PC-3 (cell line): ENCODE data around the gene BTD. TPM values are rescaled to one million over a fixed set of nuclear protein-coding genes. Genes with fewer than 3 reads are reported as not detected.
"Not testable (repeated sequence)": the region's sequence is repeated elsewhere in the genome, so short reads cannot be mapped to it uniquely, and the experiment has no call there.

Experiments used
- ATAC-seq: fragments of 200-7000 bp; cut with Tn5 transposase; 2 replicates; pipeline ENCODE4 v1.9.1; 2020; ENCODE audit warnings: mild to moderate bottlenecking, moderate library complexity
- BruUV-seq: library from RNA; stranded (reverse); fragments of 400-500 nt; replicated peaks from 2 replicates; lab custom pipeline; 2021; lab: Mats Ljungman, UMichigan
- CTCF ChIA-PET: fragments of 300-600 bp; sonication (Branson Sonifier 250); formaldehyde crosslinking; loops from one replicate; lab custom pipeline; 2022; ENCODE audit warnings: antibody characterized with exemption; lab: Charles Lee
- POLR2A ChIA-PET: fragments of 300-600 bp; sonication (Branson Sonifier 250); formaldehyde crosslinking; loops from one replicate; lab custom pipeline; 2022; ENCODE audit warnings: antibody characterized with exemption; ENCODE audit not compliant: unreplicated experiment; lab: Charles Lee
- DNase-seq: peaks from one replicate; pipeline ENCODE4 v3.0.0-alpha.2; 2015
- H2AFZ ChIP-seq: fragments of 300-600 bp; sonication (generic); 2 replicates; pipeline ENCODE4 v1.6.0; 2016; ENCODE audit warnings: antibody characterized with exemption, low read length
- H3F3A ChIP-seq: fragments of 300-600 bp; sonication (generic); one replicate; pipeline ENCODE4 v1.6.0; 2017; ENCODE audit warnings: antibody characterized with exemption, low read length, control low read depth, mild to moderate bottlenecking; ENCODE audit not compliant: unreplicated experiment
- H3K27ac ChIP-seq: fragments of 300-600 bp; sonication (generic); 2 replicates; pipeline ENCODE4 v1.5.1; 2016; ENCODE audit warnings: mild to moderate bottlenecking, low read length
- H3K27me3 ChIP-seq: fragments of 300-600 bp; sonication (generic); 2 replicates; pipeline ENCODE4 v1.6.1; 2016; ENCODE audit warnings: low read length, mixed read lengths
- H3K36me3 ChIP-seq: fragments of 300-600 bp; sonication (generic); 2 replicates; pipeline ENCODE4 v1.6.1; 2016; ENCODE audit warnings: low read depth, mixed run types, low read length, mixed read lengths
- H3K4me1 ChIP-seq: fragments of 300-600 bp; sonication (generic); 2 replicates; pipeline ENCODE4 v1.5.1; 2016; ENCODE audit warnings: low read length; ENCODE audit not compliant: insufficient read depth
- H3K4me2 ChIP-seq: fragments of 300-600 bp; sonication (generic); 2 replicates; pipeline ENCODE4 v1.6.0; 2016; ENCODE audit warnings: low read length
- H3K4me3 ChIP-seq: fragments of 300-600 bp; sonication (generic); 2 replicates; pipeline ENCODE4 v1.5.1; 2016; ENCODE audit warnings: mild to moderate bottlenecking, low read length, mixed read lengths
- H3K79me2 ChIP-seq: fragments of 300-600 bp; sonication (generic); 2 replicates; pipeline ENCODE4 v1.6.1; 2017; ENCODE audit warnings: low read length, mixed read lengths
- H3K9ac ChIP-seq: fragments of 300-600 bp; sonication (generic); 2 replicates; pipeline ENCODE4 v1.6.0; 2016; ENCODE audit warnings: mild to moderate bottlenecking, low read length
- H3K9me2 ChIP-seq: fragments of 300-600 bp; sonication (generic); replicated peaks from 2 replicates; pipeline ENCODE4 v1.6.1; 2016; ENCODE audit warnings: mixed run types, low read length, mixed read lengths
- H3K9me3 ChIP-seq: fragments of 300-600 bp; sonication (generic); 2 replicates; pipeline ENCODE4 v1.6.1; 2016; ENCODE audit warnings: low read length, mixed read lengths
- H4K20me1 ChIP-seq: fragments of 300-600 bp; sonication (generic); 2 replicates; pipeline ENCODE4 v1.6.1; 2016; ENCODE audit warnings: low read length, mixed read lengths
- EZH2 ChIP-seq: fragments of 300-600 bp; sonication (generic); IDR thresholded peaks from one replicate; pipeline ENCODE4 v1.6.1; 2017; ENCODE audit warnings: antibody characterized with exemption, mild to moderate bottlenecking, low read length; ENCODE audit not compliant: unreplicated experiment
- EZH2phosphoT487 ChIP-seq: fragments of 300-600 bp; sonication (generic); IDR thresholded peaks from 2 replicates; pipeline ENCODE4 v1.6.1; 2018; ENCODE audit warnings: mild to moderate bottlenecking, antibody characterized with exemption, low read length, borderline replicate concordance
- intact Hi-C: fragments of 100-400 bp; cut with micrococcal nuclease; formaldehyde crosslinking; loops from 2 replicates; pipeline ENCODE4 v1.9.0; 2023
- total RNA-seq: library from RNA; depleted of rRNA; stranded (reverse); fragments of >200 nt; gene quantifications from 2 replicates; pipeline ENCODE4 v1.2.3, GENCODE V29; 2014
- TF ChIP-seq, protein P1 (sequence below): fragments of 300-600 bp; sonication (generic); conservative IDR thresholded peaks from 2 replicates; pipeline ENCODE4 v1.5.1; 2017; ENCODE audit warnings: antibody characterized with exemption, low read depth, mild to moderate bottlenecking, low read length

The BTD gene
- total RNA-seq, 1 experiment from 2014 or later = 11.7 TPM

DNA sequence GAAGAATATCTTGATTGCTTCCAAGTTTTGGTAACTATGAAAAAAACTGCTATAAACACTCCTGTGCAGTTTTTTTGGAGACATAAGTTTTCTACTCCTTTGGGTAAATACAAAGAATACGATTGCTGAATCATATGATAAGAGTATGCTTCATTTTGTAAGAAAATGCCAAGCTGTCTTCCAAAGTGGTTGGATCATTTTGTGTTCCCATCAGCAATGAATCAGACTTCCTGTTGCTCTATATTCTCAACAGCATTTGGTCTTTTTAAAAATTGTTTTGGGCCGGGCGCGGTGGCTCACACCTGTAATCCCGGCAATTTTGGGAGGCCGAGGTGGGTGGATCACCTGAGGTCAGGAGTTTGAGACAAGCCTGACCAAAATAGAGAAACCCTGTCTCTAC is 14.5 kb downstream of the BTD start:
- H3K9ac ChIP-seq = no peak overlapping the region
- intact Hi-C loops = no loop called here
- H3K4me3 ChIP-seq = no peak overlapping the region
- H4K20me1 ChIP-seq = no peaks in the 10 kb centered on the region
- peaks cover 7% of the 10 kb centered on the region for H3F3A ChIP-seq
- BruUV-seq = no TSS peak
- peaks cover 9% of the 10 kb centered on the region; the same call in 1 of the 2 replicates for H3K36me3 ChIP-seq
- ChIA-PET POLR2A (no interaction called here), CTCF (no interaction called here)
- TF ChIP-seq EZH2phosphoT487 = no peak
- no peak for TF ChIP-seq EZH2
- TF ChIP-seq, protein P1, sequence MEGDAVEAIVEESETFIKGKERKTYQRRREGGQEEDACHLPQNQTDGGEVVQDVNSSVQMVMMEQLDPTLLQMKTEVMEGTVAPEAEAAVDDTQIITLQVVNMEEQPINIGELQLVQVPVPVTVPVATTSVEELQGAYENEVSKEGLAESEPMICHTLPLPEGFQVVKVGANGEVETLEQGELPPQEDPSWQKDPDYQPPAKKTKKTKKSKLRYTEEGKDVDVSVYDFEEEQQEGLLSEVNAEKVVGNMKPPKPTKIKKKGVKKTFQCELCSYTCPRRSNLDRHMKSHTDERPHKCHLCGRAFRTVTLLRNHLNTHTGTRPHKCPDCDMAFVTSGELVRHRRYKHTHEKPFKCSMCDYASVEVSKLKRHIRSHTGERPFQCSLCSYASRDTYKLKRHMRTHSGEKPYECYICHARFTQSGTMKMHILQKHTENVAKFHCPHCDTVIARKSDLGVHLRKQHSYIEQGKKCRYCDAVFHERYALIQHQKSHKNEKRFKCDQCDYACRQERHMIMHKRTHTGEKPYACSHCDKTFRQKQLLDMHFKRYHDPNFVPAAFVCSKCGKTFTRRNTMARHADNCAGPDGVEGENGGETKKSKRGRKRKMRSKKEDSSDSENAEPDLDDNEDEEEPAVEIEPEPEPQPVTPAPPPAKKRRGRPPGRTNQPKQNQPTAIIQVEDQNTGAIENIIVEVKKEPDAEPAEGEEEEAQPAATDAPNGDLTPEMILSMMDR = no peak
- no peak for ATAC-seq
- H3K4me2 ChIP-seq = no peak overlapping the region
- H2AFZ ChIP-seq = no peak overlapping the region
- peaks cover 11% of the 10 kb centered on the region for H3K9me3 ChIP-seq
- H3K4me1 ChIP-seq = peaks cover 6% of the 10 kb centered on the region; the same call in 1 of the 2 replicates
- H3K79me2 ChIP-seq = no peaks in the 10 kb centered on the region
- no peaks in the 10 kb centered on the region for H3K27me3 ChIP-seq
- no peak overlapping the region for H3K27ac ChIP-seq
- DNase-seq = no peak
- H3K9me2 ChIP-seq = no peaks in the 10 kb centered on the region

DNA sequence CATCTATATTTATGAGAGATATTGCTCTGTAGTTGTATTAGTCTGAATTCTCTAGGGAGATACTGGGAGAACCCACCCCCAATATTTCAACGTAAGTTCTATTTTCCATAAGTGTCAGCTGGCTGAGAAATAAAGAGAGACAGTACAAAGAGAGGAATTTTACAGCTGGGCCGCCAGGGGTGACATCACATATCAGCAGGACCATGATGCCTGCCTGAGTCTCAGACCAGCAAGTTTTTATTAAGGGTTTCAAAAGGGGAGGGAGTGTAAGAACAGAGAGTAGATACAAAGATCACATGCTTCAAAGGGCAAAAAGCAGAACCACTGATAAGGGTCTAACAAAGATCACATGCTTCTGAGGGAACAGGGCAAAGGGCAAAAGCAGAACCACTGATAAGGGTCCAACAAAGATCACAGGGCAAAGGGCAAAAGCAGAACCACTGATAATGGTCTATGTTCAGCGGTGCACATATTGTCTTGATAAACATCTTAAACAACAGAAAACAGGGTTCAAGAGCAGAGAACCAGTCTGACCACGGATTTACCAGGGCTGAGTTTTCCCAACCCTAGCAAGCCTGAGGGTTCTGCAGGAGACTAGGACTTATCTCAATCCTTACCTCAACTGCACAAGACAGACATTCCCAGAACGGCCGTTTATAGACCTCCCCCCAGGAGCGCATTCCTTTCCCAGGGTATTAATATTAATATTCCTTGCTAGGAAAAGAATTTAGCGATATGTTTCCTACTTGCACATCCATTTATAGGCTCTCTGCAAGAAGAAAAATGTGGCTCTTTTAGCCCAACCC is 18.3 kb downstream of the BTD start:
- H3K9me2 ChIP-seq, H3K36me3 ChIP-seq, BruUV-seq, H2AFZ ChIP-seq, H3K4me2 ChIP-seq, H4K20me1 ChIP-seq, POLR2A ChIA-PET, DNase-seq, H3K79me2 ChIP-seq, H3K4me3 ChIP-seq, CTCF ChIA-PET, ATAC-seq, H3K27ac ChIP-seq, H3F3A ChIP-seq, intact Hi-C loops, H3K27me3 ChIP-seq, H3K4me1 ChIP-seq, H3K9ac ChIP-seq: not testable (repeated sequence)
- peaks cover 14% of the 10 kb centered on the region for H3K9me3 ChIP-seq

DNA sequence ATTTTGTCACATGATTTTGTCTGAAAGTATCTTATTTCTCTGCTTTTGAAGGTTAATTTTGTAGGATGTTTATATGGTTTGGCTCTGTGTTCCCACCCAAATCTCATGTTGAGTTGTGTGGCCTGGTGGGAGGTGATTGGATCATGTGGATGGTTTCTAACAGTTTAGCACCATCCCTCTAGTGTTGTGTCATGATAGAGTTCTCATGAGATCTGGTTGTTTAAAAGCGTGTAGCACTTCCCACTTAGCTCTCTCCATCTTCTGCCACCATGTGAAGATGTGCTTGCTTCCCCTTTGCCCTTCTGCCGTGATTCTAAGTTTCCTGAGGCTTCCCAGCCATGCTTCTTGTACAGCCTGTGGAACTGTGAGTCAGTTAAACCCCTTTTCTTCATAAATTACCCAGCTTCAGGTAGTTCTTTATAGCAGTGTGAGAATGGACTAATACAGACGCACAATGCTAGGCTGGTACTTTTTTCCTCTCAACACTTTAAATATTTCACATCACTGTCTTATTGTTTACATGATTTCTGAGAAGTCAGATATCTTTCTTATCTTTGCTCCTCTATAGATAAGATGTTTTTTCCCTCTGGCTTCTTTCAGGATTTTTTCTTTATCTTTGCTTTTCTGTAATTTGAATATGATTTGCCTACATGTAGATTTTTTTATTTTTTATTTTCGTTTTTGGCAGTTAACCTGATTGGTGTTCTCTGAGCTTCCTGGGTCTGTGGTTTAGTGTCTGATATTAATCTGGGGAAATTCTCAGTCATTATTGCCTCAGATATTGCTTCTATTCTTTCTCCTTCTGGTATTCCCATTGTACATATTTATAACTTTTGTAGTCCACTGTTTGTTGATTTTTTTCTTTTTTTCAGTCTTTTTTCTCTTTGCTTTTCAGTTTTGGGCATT is 22.2 kb downstream of the BTD start:
- Histone ChIP-seq H3K4me2 (no peak overlapping the region), H3K9me3 (peaks cover 14% of the 10 kb centered on the region), H2AFZ (no peak overlapping the region), H3K9ac (no peak overlapping the region), H3K4me3 (no peak overlapping the region), H3F3A (no peaks in the 10 kb centered on the region), H3K36me3 (peaks cover 8% of the 10 kb centered on the region; the same call in 1 of the 2 replicates), H3K27ac (no peak overlapping the region), H3K9me2 (no peaks in the 10 kb centered on the region), H3K27me3 (no peaks in the 10 kb centered on the region), H3K4me1 (no peaks in the 10 kb centered on the region), H4K20me1 (no peaks in the 10 kb centered on the region), H3K79me2 (no peaks in the 10 kb centered on the region)
- DNase-seq (no peak), ATAC-seq (no peak)
- no TSS peak for BruUV-seq
- ChIA-PET CTCF (interaction anchor here (0.6 kb wide), 1 partner anchor 18 kb away, joined by 16 read pairs; no protein-coding TSS in a partner anchor), POLR2A (no interaction called here)
- intact Hi-C loops = no loop called here
- no peak for TF ChIP-seq EZH2
- no peak for TF ChIP-seq EZH2phosphoT487
- TF ChIP-seq, protein P1 = no peak
